Epithelial cell of umbilical artery (primary cell): Measurements from ENCODE around the gene ECSCR. TPM values are rescaled to one million over a fixed set of nuclear protein-coding genes. Genes with fewer than 3 reads are reported as not detected.

ENCODE experiments used
- total RNA-seq: library from RNA; depleted of rRNA; stranded (reverse); fragments of >200 nt; gene quantifications from 2 replicates; pipeline ENCODE4 v1.2.3, GENCODE V29; 2014

Gene ECSCR
- total RNA-seq = 312 and 378 TPM in 2 replicates

GRCh38 chr5:139462586-139463276 is at the start of gene ECSCR:
TSS of gene ECSCR (minus strand) at chr5:139462743. CDS start at chr5:139462670, 73 bp downstream.

GRCh38 chr5:139482050-139482889 is 19.7 kb upstream of the ECSCR start, which contains the start of gene STING1:
TSS of gene STING1 (minus strand) at chr5:139482758. CDS start at chr5:139481704, 1,054 bp downstream.

GRCh38 chr5:139470821-139471300 is 8.3 kb upstream of the ECSCR start, which contains the start of gene SMIM33:
TSS of gene SMIM33 (plus strand) at chr5:139471004. CDS start at chr5:139471122, 118 bp downstream.

GRCh38 chr5:139439013-139439903 is 23.3 kb downstream of the ECSCR start, which contains the start of gene DNAJC18:
TSS of gene DNAJC18 (minus strand) at chr5:139439525. CDS start at chr5:139439445, 80 bp downstream.

GRCh38 chr5:139403787-139404483 is 58.6 kb downstream of the ECSCR start, which contains the start of gene SPATA24:
TSS of gene SPATA24 (minus strand) at chr5:139404089. CDS start at chr5:139404060, 29 bp downstream.

Other genes with a start within 250 kb of the ECSCR start
- 209 and 287 TPM in 2 replicates for gene MATR3, start 169.0 kb downstream of the ECSCR start, total RNA-seq
- gene PAIP2, start 120.9 kb downstream of the ECSCR start, total RNA-seq = 109 and 179 TPM in 2 replicates
- gene SLC23A1, start 79.4 kb downstream of the ECSCR start, total RNA-seq = not detected in 2 replicates
- gene MZB1, start 72.8 kb downstream of the ECSCR start, total RNA-seq = 0.32 and 0.46 TPM in 2 replicates
- 0.61 and 0.65 TPM in 2 replicates for gene PROB1, start 67.6 kb downstream of the ECSCR start, total RNA-seq
- 10.1 and 14.4 TPM in 2 replicates for gene SPATA24, start 58.7 kb downstream of the ECSCR start, total RNA-seq
- gene DNAJC18, start 23.2 kb downstream of the ECSCR start, total RNA-seq = 7.6 and 8.4 TPM in 2 replicates
- under 0.01 TPM in 1 of 2 replicates, not detected in the other for gene SMIM33, start 8.3 kb upstream of the ECSCR start, total RNA-seq
- 51.1 and 52.0 TPM in 2 replicates for gene STING1, start 20.0 kb upstream of the ECSCR start, total RNA-seq
- gene UBE2D2, start 98.6 kb upstream of the ECSCR start, total RNA-seq = 56.1 and 66.3 TPM in 2 replicates
- 17.9 and 27.7 TPM in 2 replicates for gene CXXC5, start 185.6 kb upstream of the ECSCR start, total RNA-seq